Body of pancreas (tissue), 4 donors: ENCODE measurements around the gene CISH.

Experiments used
- POLR2A ChIP-seq, 3 donors: fragments of 450-650 bp; IDR thresholded peaks; one replicate each; pipeline ENCODE4 v1.6.1; 2016; ENCODE audit warnings: antibody characterized with exemption in 3 of 3, mild to moderate bottlenecking in 2 of 3
- TF ChIP-seq, protein P1 (sequence below), 7 experiments: fragments of 450-650 bp in 4 of 7; fragments of 200-600 bp in 3 of 7; sonication (generic) in 3 of 7; IDR thresholded peaks; one replicate each; pipeline ENCODE4 v1.5.1; 2016 to 2019; ENCODE audit warnings: antibody characterized with exemption in 7 of 7

DNA sequence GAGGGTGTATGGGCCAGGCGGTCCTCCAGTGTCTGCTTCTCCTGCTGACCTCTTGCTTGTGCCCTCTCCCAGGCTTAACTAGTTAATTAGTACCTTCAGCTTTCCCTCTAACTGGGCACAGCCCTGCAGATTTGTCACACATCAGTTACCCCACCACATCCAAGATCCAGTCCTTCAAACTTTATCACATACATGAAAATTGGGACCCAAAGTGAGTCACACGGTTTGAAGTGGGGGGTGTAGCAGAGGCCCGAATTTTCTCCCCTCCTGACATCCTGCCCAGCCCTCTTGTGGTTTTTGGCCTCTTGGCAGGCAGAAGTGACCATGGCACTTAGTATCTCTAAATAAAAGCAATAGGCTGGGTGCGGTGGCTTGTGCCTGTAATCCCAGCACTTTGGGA is 9.2 kb upstream of the CISH start:
- TF ChIP-seq, protein P1, sequence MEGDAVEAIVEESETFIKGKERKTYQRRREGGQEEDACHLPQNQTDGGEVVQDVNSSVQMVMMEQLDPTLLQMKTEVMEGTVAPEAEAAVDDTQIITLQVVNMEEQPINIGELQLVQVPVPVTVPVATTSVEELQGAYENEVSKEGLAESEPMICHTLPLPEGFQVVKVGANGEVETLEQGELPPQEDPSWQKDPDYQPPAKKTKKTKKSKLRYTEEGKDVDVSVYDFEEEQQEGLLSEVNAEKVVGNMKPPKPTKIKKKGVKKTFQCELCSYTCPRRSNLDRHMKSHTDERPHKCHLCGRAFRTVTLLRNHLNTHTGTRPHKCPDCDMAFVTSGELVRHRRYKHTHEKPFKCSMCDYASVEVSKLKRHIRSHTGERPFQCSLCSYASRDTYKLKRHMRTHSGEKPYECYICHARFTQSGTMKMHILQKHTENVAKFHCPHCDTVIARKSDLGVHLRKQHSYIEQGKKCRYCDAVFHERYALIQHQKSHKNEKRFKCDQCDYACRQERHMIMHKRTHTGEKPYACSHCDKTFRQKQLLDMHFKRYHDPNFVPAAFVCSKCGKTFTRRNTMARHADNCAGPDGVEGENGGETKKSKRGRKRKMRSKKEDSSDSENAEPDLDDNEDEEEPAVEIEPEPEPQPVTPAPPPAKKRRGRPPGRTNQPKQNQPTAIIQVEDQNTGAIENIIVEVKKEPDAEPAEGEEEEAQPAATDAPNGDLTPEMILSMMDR (IDR thresholded peaks at IDR 0.05): no peak
- TF ChIP-seq POLR2A (IDR thresholded peaks at IDR 0.05): no peak
